ENCODE data around the gene TRIM25. TPM values are rescaled to one million over a fixed set of nuclear protein-coding genes. Genes with fewer than 3 reads are reported as not detected.

TRIM25 gene

Small RNA genes within 50 kb of the gene (small RNA-seq; reads per million reads assigned to genes)
- not detected for gene AC015912.2 (ENCODE audit: insufficient read depth)
- gene RNU6-1158P (ENCODE audit: insufficient read depth): not detected
